Raji (cell line): ENCODE data around the gene ALDH4A1.

Experiments
- POLR2A ChIP-seq: IDR thresholded peaks from 2 replicates; pipeline ENCODE4 v1.6.1; 2011; ENCODE audit warnings: low read depth, low read length, control low read depth; ENCODE audit not compliant: insufficient read depth

The ALDH4A1 gene

DNA sequence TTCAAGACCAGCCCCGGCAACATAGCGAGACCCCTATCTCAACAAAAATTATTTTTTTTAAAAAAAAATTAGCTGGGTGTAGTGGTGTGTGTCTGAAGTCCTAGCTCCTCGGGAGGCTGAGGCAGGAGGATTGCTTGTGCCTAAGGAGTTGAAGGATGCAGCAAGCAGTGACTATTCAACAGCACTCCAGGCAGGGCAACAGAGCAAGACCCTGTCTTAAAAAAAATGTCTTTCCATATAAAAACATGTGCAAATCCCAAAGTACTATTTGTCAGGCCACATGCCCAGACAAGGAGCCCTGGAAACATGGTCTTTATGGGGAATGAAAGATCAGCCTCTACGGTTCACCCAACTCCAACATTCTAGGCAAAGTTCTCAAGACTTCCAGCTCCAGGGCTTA is 40.8 kb upstream of the ALDH4A1 start:
- no peak for TF ChIP-seq POLR2A

DNA sequence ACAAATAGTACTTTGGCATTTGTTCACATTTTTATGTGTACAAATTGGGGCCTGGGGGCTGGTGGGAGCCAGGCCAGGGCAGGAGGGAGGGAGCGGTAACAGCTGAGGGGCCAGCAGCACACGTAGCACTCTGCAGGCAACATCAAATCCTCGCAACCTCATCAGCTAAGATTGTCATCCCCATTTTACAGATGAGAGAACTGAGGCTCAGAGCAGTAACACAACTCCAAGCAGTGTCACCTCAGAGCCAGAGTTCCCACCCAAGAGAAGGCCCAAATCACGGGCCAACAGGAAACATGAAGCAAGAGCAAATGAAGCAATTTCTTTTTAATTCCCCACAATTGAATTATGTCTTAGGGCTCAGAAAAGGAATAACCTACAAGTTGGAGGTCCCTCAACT is 40.0 kb upstream of the ALDH4A1 start:
- TF ChIP-seq POLR2A: no peak

DNA sequence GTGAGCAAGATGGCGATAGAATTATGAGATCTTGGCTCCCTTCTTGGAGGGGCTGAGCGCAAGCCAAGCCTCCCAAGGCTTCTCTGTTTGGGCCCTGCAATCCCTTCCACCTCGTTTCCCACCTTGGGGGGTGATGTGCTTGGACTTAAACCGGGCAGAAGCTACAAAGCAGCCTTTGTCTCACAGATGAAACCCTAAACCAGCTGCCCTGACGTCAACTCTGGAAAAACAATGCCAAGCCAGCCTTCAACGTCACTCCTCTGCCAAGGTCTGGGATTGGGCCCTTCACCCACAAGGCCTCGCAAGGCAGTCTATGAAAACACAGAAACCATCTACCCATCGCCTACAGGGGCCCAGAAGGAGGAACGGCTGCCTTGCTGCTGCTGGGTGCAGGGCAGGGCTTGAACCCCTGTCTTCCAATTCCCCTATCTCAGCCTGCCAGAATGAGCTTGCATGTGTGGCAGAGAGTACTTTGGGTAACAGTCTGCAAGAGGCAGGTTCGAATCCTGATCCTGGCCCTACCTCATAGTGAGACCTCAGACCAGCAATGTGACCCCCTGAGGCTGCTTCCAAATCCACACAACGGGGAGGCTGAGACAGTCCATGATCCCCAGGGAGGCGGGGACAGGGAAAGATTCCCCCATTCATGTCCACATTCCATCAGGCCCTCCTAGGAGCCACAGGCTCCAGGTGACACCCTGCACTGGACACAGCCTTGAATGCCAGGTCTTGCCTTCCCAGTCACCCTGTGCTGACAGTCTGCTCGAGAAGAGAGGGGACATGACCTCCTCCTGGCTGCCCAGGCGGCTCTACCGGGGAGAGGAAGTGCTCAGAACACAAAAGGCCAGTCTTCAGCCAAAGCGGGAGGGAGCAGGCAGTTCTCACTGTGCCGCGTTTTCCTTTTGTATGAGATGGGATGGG is 39.1 kb upstream of the ALDH4A1 start:
- no peak for TF ChIP-seq POLR2A

DNA sequence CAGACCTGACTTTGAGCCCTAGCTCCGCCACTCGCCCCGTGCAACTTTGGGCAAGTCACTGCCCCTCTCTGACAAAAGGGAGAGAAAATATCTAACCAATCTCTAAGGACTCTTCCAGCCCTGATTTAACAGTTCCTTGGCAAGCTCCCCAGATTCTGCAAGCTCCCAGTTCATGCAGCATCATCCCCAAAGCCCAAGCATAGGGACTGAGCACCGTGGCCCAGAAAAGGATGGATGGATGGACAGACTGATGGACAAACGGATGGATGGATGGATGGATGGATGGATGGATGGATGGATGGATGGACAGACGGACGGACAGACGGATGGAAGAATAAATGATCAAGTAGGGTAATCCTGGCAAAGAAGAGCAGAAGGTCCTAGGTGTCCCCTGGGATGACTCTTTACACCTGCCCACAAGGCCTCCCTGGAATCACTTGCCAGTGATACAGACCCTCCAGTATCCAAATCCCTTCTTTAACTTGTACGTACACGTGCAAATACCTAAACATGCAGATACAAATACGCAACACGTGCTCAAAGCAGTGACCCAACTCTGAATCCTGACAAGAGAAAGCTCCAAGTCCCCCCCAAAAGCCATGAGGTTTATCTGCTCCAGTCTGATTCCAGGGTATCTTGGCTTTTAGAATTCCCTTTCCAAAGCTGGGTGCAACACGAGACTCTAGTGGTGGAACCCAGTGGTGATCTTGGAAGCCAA is 38.1 kb upstream of the ALDH4A1 start:
- TF ChIP-seq POLR2A: no peak

DNA sequence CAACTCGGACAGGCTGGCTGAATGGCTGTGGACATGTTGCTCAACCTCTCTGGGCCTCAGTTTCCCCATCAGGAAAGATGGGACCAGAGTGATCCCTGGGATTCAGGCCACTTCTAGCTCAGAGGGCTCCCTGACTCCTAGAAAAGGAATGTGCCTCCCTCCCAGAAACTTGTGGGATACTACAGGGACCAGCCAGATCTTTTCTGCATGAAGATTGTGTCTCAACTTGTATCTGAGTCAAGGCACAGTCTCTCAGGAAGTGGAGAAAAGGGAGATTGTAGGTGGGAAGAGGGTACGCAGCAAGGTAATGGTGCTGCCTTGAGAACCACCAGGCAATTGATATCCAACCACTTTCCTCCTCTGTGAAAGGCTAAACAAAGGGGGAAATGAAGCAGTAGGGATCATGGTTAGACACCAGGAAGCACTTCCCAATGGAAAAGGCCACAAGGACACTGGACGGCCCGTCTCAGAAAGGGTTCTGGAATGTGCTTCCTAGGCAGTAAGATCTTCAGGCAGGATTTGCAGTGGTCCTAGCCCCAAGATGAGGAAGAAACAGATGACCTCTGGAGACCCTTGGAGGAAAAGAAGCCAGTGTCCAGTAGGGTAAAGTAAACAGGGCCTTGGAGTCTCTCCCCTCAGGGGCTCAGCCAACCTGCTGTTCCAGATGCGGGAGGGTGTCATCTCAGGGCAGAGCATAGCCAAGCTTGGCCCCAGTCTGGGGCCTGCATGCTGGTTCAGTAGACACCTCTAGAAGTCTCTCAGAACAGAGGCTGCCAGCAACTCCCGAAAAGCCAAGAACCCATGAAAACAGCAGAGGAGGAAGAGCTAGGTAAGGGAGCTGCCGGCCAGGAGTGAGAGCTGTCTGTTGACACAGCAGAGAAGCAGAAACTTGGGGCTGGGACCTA is 37.3 kb upstream of the ALDH4A1 start:
- no peak for TF ChIP-seq POLR2A

DNA sequence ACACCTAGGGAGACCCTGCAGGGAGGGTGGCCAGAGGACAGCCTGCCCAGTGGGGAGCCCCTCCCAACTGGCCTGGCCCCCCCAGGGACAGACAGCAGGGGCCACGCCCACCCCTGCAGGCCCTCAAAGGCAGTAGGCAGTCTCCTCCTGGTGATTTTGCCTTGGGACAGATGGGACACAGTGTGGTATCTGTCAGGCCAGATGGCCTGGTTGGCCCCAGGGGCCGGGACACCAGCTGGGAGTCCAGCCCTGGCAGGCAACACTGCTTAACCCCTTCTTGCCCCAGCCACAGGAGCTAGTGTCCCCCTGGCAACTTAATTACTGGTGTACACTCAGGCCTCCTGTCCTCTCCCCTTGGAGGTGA is 36.3 kb upstream of the ALDH4A1 start:
- no peak for TF ChIP-seq POLR2A

DNA sequence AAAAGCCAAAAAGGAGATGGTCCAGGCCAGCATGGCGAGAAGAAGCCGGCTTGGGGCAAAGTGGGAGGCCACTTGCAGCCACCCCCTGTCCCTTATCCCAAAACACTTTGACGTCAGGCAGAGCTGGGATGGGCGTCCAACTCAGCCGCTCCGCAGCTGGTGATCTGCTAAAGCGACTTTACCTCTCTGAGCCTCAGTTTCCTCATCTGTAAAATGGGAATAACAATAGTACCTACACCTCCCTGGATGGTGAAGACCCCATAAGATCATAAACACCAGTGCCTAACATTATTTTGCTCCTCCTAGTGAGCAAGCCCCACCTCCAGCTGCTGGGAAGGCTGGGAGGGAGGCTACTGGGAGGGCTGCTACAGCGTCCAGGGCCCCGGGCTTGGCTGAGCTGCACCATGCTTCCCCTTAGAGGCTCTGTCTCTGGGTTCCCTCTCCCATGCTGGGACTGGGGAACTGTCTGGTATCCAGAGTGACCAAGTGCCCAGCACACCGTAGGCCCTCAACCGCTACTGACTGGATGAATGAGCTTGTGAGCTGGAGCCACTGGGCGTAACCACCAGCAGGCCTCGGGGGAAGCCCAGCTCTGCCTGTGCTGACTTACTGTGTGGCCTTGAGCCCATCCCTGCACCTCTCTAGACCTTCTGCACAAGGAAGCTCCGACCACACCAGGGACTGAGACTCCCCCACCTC is 35.8 kb upstream of the ALDH4A1 start:
- no peak for TF ChIP-seq POLR2A

DNA sequence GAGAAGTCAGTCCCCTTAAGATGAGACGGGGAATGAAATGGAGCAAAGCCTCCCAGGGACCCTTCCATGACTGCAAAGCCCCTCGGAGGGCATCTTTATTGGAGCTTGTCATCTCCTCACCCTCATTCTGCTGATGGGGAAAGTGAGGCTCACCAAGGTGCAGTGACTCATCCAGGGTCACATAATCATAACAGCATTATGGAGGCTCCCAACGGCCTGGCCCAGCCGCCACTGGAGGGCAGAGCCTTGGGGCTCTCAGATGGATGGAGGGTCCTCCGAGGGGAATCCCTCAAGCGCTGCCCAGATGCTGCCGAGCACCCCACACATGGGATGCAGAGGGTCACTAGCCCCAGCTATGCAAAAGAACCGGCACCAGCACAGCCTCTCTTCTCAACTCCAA is 35.2 kb upstream of the ALDH4A1 start:
- TF ChIP-seq POLR2A: no peak

DNA sequence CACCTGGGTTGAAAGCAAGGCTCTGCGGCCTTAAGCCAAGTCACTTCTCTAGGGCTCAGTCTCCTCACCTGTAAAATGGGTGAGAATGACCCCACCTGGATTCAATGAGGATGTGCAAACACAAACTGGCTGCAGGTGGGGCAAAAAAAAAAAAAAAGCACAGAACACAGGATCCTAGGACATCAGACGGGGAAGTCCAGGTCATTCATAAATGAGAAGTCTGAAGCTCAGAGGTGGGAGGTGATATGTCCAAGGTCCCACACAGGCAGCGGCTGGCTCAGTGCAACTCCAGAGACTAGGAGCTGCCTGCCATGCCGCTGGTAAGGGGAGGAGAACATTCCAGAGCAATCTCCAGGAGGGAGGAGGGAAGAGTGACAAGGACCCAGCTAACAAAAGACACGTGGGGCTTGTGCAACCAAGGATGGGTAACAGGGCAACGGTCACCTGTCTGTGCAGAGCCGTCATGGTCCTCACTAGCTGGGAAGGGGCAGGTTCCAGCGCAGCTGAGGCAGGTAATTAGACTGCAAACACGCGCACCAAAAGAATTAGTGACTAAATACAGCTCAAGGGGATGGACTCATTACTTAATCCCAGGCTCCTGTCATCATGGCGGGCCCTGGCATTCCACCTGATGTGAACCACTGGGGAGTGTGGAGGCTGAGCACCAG is 34.6 kb upstream of the ALDH4A1 start:
- no peak for TF ChIP-seq POLR2A

DNA sequence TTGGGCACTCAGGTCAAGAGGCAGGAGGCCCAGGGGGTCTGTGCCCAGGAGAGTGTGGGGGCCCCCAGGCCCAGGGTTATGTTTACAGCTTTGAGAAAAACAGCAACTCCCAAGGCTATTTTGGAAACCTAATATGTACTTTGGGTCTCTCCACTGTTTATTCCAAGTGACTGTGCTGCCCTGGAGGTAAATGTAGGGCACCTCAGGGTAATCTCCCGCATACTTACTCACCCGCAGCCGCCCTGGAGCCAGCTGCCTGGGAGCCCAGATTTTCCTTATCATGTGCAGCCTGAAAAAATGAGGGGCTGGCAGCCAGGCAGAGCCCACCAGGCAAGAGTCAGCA is 34.1 kb upstream of the ALDH4A1 start:
- TF ChIP-seq POLR2A: no peak

DNA sequence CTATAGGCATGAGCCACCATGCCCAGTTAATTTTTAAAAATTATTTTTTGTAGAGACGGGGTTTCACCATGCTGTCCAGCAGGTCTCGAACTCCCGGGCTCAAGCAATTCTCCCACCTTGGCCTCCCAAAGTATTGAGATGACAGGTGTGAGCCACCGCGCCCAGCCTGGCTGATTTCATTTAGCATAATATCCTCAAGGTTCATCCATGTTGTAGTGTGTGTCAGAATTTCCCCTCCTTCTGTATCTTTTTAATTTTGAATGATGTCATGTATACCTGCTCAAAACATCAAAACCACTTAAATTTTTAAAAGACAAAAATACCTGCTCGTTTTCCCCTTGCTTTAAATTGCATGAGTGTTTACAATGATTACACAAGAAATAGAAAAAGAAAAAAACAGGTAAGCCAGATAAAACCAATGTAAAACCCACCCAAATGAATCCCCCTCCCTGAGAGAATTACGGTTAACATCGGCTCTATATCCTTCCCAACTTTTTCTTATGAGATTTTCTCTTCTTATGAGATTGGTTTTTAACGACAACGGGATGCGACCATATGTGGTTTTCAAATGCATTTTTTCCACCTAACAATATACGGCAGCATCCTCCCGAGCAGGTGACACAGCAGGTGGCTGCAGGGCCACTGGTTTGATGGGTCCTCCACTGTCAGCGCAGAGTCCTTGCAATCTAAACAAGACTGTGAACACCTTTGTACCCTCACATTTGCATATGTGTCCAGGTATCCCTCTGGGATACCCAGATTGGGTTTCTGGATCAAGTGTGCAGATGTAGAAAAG is 32.0 kb upstream of the ALDH4A1 start:
- no peak for TF ChIP-seq POLR2A

DNA sequence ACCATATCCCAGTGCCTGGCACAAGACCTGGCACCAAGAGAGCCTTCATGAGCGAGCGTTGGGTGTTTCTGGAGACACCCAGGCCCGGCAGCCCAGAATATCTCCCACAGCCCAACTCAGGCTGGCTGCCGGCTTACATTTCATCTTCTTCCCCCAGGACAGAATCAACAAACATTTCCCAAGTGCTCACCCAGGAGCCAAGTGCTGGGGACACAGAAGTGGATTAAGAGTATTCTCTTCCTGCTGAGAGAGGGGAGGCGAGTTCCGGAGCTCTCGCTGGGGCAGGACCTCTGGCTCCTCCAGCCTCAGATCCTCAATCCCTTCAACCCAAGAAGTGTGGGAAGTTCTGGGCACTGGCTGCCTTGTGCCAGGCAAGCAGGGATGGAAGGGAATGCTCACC is 30.5 kb upstream of the ALDH4A1 start:
- no peak for TF ChIP-seq POLR2A

DNA sequence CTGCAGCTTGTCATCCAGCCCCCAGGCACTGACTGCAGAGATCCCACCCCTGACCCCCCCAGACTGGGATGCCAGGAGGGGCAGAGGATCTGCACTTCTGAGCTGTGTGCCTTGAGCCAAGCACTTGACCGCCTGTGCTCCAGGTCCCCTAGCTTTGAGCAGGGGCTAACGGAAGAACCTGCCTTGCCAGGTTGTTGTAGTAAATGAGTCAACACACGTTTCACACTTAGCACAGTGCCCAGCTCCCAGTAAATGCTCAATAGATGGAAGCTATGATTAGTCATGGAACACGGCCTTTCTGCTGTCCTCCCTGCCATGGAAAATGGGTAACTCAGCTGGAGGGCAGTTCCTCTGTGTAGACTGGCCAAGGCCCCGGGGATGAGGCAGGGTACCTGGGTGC is 30.0 kb upstream of the ALDH4A1 start:
- TF ChIP-seq POLR2A: no peak

DNA sequence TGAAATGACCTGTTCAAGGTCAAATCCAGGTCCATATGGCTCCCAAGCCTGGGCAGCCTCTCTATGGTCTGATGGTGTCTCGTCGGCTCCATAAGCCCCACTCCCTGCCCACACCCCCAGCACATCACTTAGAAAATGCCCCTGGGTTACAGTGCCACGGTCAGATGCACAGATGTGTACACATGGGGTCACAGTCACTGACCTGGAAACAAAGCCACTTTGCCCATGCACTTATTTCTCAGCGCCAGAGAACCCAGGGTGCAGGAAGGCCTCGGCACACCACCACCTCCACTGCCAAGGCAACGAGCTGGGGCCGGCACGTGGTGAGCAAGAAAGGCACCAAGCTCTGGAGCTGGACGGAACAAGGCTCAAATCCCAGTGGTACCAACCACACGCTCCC is 29.4 kb upstream of the ALDH4A1 start:
- TF ChIP-seq POLR2A: no peak

DNA sequence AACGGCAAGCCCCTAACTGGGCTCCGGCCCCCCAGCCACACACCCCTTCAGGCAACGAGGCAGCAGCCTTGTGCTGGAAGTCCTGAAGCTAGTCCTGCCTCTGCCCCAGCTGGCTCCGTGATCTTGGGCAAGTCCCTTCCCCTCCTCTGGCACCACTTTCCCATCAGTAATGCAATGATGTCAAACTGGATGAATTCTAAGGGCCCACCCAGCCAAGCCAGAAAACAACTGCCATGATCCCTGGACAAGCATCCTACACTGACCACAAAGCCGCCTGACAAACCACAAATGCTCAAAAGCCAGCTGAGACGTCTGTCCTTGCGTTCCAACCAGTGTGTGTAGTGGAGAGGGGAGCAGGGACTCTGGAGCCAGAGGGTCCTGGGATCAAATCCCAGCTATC is 27.3 kb upstream of the ALDH4A1 start:
- no peak for TF ChIP-seq POLR2A
